GM18909 (cell line): Measurements from ENCODE around the gene CTXND1.

Experiments used
- ATAC-seq: cut with Tn5 transposase; IDR thresholded peaks from one replicate; pipeline ENCODE4 v1.9.1; 2021; ENCODE audit warnings: mild to moderate bottlenecking; ENCODE audit not compliant: unreplicated experiment, poor library complexity

Gene CTXND1

DNA sequence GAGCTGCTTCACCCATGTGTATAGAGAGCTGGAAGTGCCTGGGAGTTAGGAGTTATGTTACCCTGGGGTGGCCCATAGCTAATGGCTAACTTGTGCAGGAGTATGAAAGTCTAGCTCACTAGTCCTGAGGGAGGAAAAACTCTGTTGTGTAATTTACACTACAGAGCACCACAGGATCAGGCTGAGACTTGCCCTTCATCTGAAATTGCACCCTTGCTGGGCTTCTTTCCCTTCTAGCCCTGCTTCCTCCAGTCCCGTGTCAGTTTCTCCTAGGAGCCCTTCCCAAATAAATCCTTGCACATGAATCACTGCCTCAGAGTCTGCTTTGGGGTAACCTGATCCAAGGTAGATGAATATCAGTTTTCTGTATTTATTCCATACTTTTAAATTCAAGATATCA, 40.0 kb downstream of the CTXND1 start:
- ATAC-seq: no peak

DNA sequence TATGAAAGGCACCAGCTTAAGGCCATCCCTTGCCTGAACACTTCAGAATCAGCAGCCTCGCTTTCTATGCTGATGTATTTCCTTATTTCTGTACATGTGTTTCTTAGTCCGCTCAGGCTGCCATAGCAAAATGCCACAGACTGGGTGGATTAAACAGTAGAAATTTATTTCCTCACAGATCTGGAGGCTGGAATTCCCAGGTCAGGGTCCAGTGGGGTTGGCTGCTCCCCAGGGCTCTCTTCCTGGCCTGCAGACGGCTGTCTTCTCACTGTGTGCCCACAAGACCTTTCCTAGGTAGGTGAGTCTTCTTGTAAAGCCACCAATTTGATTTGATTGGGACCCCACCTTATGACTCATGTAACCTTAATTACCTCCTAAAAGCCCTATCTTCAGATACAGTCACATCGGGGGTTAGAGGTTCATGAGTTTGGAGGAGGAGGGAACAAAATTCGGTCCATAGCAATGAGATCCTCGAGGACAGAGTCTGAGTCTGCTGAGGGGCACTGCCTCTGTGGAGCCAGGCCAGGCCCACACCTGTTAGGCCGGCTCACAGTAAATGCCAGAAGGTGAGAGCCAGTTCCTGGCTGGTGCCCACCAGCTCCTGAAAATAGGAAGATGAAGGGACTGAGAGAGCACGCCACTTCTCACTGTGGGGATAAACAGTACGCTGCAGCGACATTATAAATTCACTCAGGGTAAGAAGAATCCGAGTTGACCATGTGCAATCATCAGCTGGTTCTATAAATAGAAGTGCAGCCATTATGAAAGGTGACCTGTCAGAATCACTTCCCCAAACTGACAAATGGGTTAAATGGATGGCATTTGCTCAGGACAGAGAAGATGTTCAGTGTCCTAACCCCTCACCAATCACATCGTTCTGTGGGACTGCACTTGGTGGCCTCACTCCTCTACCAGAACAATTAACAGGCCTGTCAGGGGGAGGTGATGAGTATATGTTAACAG, 41.1 kb downstream of the CTXND1 start:
- no peak for ATAC-seq

DNA sequence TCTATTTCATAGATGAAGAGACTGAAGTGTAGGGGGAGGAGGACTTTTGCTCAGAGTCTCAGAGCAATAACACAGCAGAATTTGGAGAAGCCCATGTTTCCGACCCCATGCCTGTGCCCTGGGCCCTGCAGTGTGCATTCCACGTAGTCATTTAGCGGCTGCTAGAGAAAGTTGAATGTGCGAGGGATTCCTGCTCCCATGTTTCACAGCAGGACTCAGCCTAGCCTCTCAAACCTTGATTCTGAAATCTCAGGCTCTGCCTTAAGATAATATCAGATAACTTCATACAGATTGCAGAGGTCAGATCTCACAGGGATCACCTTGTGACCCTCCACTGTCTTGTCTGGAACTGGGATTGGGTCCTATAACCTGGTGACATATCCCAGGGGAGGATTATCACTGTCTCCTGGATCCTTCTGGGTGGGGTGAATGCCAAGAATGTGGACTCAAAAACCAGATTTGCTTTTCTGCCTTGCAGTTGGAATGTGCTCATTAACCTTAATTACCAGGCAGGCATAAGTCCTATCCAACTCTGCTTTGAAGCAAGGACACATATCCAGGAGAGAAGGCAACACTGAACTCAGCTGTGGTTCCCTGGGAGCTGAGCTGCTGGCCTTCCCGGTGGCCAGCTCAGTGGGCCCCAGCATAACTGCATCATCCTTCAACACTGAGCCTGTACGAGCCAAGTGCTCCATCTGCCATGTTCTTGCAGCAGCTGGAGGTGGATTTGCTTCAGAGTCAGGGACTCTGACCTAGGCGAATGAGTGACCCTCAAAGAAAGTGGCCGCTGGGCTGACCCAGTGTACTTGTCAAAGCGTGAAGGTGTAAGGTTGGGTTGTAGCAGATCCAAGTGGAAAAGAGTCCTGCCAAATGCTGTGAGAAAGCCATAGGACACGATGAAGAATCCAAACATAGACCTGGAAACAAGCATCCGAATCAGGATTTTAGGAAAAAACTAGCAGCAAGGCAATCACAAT, 43.0 kb downstream of the CTXND1 start:
- ATAC-seq: no peak

DNA sequence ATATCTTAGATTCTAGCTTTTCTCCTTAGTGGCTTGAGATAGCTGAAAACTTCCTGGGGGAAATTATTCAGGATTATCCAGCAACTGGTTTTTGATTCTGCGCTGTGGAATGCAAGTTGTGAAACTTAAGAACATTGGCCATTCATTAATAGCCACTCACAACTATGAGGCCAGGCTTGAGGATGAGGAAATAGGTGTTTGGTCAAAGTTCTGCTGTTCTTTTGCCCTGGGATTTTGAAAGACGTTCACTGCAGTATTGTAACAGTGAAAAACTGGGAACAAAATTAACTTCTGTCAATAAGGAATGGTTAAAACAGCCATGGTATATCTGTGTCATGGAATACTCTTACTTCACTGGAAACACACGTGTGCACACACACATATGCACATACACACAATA, 44.1 kb downstream of the CTXND1 start:
- ATAC-seq: no peak

DNA sequence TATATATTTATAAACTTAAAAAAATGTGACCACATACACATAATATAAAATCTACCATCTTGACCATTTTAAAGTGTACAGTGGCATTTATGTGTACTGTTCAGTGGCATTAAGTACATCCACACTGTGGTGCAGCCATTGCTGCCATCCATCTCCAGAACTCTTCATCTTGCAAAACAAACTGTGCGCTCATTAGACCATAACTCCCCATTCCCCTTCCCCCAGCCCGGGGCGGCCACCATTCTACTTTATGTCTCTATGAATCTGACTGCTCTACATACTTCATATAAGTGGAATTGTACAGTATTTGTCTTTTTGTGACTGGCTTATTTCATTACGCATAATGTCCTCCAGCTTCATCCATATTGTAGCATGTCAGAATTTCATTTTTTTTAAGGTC, 47.8 kb downstream of the CTXND1 start:
- ATAC-seq: no peak

DNA sequence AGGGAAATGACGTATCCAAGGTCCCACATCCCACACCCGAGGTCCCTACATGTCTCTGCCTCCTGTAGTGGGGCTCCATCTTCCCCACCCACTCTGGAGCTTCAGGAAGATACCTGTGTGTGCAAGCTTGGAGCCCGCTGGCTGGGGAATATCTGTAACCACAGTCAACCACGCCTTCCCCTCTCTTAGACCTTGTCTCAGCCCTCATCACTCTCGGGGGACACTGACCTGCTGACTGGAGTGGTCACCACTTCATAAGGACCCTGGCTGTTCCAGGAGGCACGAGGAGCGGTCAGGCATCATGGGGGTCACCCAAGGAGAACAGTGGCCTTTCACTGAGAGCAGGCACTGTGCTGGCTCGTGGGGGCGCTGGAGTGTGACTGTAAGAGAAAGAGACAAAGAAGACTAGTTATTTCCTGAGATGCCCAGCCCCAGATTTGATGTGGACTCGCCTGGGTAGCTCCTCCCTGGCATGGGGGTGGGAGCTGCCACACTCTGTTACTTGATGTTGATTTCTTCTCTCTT, 48.6 kb downstream of the CTXND1 start:
- ATAC-seq: no peak

DNA sequence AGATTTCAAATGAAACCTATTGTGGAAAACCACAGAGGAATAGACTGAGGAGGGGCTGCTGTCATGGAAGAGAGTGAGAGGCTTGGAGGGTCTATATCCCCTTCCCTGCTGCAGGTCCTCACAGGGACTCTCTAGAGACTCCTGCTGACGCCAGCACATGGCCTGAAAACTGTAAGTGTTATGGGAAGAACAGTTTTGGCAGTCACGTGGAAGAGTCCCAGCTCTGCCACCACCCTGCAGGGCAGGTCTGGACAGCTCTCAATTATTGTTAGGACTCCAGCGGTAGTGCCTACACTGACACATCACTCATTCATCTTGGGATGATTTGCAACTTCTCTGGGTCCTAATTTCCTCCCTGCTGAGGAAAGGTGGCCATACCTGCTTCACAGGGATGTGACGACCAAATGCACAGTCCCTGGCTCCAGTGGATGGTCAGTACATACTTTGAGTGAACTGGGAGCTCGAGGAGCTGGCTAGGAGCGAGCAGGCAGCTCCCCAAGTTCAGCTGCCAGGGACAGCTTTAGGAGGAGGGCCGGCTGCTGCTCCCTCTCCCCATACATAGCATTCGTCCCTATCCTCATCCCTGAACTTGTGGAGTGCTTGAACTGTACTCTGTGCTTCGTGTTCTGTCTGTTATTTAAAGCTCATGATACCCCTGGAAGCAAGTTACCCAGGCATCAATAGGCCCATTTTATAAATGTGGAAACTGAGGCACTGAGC, 49.2 kb downstream of the CTXND1 start:
- ATAC-seq: no peak

DNA sequence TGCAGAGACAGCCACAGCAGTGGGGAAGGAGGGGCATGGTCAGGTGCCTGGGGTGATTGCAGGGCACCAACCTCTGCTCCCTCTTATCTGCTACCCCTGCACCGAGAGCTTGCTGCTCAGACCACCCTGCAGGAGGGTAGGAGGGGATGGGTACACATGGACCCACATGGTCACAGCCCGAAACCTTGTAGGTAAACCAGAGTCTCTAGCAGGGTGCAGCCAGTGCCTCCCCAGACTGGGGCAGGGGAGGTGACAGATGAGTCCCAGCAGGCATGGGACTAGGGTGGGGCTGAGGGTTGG, 50.0 kb downstream of the CTXND1 start:
- ATAC-seq: no peak

DNA sequence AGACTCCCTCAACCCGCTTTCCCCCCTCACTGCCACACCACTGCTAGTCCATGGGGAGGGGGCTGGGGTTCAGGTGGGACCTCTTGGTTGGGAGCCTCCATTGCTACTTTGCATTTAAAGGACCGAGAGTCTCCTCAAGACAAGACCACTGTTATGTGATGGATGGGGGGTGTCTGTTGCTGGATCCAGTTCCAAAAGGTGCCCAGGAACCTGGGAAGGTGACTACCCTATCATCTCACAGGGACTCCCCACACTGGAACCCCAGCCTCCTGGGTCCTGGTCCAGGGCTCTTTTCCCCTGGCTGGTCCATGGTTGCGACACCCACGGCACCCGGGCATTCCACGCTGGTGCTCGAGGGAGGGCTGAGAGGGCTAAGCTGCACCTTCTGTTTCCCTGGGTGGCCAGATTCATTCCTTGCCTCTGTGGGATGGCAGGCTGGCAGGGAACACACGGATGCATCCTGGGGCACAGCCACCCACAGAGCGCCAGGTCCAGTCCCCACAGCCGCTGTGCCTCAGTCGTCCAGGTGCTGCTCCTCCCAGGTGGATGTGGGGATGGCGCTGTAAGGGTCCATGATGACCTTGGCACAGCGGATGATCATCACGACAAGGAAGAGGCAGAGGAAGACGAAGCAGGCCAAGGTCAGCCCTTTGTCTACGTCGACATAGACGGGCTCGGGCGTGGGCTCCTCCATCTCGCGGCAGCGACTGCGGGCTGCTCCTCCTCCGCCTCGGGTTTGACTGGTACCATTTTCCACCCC, 50.6 kb downstream of the CTXND1 start:
- no peak for ATAC-seq

DNA sequence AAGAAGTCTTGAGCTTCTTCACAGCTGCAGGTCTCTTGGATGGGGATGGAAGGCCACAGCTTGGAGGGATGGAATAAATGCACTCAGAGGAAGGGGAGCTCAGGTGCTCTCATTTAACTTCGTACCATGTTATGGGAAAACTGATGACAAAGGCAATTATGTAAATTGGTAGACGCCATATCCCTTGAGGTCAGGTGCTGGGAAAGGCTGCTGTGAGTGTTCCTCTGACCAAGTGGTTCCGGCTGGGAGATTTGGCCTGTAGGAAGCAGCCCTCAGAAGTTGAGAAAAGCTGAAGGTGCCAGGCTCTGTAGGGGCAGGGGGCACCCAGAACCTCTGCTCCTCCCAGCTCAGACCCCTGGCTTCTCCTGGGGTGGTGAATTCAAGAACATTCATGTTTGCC, 52.1 kb downstream of the CTXND1 start:
- ATAC-seq: no peak

DNA sequence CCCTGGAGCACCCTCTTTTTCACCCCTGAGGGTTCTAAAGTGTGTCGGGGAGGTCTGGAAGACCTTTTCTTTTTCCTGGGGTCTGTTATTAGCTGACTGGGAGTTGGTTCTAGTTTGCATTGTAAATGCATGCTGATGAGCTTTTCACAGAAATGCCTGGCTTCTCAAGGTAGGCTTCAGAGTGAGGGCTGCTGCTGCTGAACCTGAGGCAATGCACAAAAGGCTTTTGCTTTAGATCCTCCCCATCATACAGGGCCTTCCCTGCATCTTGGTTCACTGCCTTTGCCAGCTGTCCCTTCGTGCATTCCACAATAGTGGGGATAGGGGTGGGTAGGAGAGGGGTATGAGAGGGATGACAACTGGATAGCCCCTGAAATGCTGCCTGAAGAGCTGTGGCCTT, 52.6 kb downstream of the CTXND1 start:
- no peak for ATAC-seq

DNA sequence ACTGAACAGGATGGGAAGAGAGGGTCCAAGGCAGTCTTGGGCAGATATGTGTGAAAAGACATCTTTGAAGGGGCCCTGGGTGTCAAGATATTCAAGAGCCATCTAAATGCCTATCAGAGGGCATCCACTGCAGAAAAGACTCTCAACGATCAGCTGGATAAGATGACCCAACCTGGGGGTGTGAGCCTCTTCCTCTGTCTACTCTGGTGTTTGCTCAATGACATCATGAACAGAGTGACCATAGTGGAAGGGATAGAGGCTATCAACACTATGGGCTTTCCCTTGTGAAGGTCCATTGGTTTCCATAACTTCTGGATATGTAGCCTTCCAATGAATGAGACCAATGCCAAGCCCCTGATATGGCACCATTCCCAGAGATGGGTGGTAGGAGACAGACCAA, 57.1 kb downstream of the CTXND1 start:
- ATAC-seq: no peak

DNA sequence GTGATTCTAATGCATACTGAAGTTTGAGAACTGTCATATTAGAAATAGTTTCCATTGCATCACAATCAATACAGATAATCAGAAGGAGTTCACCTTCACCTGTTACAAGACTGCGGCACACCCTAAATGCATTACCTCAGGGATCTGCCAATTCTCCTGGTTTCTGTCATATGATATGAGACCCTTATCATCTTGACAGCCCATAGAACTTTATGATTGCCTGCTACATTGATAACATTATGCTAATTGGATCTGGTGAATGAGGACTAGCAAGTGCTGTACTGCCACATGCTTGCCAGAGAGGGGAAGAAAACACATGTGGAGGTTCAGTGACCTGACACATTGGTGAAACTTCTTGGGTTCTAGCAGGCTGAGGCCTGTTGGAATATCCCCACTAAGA, 57.8 kb downstream of the CTXND1 start:
- ATAC-seq: no peak

DNA sequence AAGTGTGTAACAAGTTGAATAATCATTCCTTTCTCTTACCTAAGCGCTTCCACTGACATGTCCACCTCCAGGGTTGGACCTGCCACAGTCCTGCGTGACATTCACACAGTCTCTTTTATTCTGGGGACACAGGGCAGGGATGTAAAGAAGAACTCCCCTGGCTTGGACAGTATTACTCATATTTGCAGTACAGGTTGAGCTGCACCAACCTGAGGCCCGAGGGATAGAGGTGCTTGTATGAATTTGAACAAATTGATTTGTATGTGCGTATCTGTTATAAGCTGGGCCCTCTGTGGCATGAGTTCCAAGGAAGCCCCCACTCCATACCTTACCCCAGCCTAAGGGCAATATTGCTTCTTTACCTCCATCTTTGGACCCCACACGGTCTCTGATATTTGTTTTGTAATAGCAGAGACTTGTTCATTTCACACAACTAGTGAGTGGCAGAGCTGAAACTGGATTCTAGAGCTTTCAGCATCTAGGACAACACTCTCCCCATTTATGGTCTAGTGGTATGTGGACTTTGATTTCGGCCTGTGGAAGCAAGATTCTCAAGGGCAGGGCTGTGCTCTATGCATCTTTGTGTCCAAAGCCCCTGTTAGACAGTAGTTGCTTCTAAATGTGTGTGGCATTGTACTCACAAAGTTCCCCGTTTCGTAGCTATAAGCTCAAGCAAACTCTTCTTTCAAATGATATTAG, 60.0 kb downstream of the CTXND1 start:
- no peak for ATAC-seq

DNA sequence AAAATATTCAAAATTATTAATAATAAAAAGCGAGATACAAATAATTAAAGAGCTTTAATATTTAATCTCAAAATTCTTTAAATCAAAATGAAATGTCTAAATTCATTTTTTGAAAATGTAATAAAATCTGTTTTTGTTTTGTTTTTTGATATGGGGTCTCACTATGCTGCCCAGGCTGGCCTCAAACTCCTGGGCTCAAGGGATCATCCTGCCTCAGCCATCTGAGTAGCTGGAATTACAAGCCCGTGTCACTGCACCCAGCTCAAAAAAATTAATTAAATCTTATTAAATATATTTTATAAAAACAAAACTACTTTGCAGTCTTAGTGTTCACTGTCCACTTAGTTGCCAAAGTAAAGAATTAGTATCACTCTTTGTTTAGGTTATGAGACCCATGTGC, 60.8 kb downstream of the CTXND1 start:
- no peak for ATAC-seq

DNA sequence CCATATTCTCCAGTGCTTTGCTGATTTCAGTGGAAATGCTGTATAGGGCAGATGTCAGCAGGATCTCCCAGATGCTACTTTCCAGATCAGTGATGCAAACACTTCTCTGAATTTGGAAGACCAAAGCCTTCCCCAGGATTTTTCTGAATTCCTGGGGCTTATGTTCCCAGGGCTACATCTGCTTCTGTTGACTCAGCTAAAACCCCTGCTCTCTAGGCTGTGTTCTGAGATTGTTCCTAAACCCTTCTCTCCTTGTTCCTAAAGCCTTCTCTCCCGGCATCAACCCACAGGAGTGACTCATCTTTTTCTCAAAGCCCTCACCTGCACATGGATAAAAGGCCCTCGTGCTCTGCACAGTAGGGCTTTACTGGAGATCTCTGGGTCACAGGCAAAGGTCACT, 63.8 kb downstream of the CTXND1 start:
- no peak for ATAC-seq

DNA sequence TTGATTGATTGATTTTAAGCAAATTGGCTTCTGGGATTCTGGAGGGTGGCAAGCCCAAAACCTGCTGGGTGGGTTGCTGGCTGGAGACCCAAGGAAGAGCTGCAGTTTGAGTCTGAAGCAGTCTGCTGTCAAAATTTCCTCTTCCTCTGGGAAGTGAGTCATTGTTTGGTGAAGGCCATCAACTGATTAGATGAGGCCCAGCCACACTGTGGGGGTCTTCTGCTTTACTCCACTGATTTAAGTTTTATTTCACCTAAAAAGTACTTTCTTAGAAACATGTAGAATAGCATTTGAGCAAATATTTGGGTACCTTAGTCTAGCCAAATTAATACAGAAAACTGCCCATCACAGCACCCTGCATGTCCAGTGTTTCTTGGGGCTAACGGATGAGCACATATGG, 65.4 kb downstream of the CTXND1 start:
- no peak for ATAC-seq

DNA sequence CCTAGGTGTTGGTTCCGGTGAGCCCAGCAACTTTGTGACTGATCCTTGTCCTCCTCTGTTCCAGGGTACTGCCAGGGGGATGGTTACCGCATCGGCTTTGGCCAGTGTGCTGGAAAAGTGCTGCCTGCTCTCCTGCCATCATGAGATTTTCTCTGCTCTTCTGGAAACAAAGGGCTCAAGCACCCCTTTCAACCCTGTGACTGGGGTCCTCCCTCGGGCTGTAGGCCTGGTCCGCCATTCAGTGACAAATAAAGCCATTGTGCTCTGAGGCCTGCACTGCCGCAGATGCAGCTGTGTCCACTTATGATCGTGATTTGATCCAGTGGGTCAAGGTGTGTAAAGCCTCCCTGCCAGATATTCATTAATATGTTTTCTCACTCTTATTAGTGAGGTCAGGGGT, 65.9 kb downstream of the CTXND1 start:
- no peak for ATAC-seq

DNA sequence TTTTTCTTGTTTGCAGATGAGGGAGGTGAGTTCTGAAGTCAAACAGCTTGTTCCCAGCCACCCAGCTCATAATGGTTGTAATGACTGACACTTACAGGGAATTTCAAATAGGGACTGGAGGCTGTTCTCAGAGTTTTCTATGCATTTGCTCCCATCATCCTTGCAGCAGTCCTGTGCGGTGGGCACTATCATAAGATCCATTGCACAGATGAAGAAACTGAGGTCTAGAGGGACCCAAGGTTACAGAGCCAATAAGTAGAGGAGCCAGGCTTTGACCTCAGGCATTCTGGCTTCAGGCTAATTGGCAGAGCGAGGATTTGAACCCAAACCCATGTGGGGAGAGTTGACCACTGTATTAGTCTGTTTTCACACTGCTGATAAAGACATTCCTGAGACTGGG, 66.9 kb downstream of the CTXND1 start:
- no peak for ATAC-seq
